Astrocyte of the spinal cord (primary cell): Measurements from ENCODE around the gene MON1A.
A peak's percentile ranks its signal among the peaks of the same experiment; 100 is the strongest.
"Not testable (repeated sequence)": the region's sequence is repeated elsewhere in the genome, so short reads cannot be mapped to it uniquely, and the experiment has no call there.

ENCODE experiments used
- DNase-seq: peaks from one replicate; pipeline ENCODE4 v3.0.0; 2011; ENCODE audit warnings: low read depth, low spot score
- H3K4me3 ChIP-seq: 2 replicates; pipeline ENCODE4 v1.5.1; 2011; ENCODE audit warnings: low read depth, mild to moderate bottlenecking, low read length, moderate library complexity
- in situ Hi-C: cut with HindIII; loops from 2 replicates; pipeline ENCODE4 v1.10.0; 2017; ENCODE audit warnings: low sequenced_read_pairs
- TF ChIP-seq, protein P1 (sequence below): IDR thresholded peaks from 2 replicates; pipeline ENCODE4 v1.5.1; 2012; ENCODE audit warnings: low read depth, mild to moderate bottlenecking, low read length, inconsistent platforms

Gene MON1A

GRCh38 chr3:49924683-49925082 is 4.9 kb downstream of the MON1A start:
- in situ Hi-C loops = no loop called here
- peak; percentile 81 for DNase-seq

DNA sequence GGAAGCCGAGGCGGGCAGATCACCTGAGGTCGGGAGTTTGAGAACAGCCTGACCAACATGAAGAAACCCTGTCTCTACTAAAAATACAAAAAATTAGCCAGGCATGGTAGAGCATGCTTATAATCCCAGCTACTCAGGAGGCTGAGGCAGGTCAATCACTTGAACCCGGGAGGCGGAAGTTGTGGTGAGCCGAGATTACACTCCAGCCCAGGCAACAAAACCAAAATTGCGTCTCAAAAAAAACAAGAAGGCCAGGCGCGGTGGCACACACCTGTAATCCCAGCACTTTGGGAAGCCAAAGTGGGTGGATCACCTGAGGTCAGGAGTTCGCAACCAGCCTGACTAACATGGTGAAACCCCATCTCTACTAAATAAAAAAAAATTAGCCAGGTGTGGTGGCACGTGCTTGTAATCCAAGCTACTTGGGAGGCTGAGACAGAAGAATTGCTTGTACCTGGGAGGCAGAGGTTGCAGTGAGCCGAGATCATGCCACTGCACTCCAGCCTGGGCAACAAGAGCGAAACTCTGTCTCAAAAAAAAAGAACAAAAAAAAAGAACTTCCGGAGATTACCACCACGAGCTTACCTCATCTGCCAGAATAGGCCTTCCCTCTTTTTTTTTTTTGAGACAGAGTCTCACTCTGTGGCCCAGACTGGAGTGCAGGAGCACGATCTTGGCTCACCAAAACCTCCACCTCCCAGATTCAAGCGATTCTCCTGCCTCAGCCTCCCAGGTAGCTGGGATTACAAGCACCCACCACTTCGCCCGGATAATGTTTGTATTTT is 11.6 kb downstream of the MON1A start:
- H3K4me3 ChIP-seq, DNase-seq, in situ Hi-C loops: not testable (repeated sequence)

More at GRCh38 chr3:49924683-49925082, 4.9 kb downstream of the MON1A start:
- TF ChIP-seq, protein P1, sequence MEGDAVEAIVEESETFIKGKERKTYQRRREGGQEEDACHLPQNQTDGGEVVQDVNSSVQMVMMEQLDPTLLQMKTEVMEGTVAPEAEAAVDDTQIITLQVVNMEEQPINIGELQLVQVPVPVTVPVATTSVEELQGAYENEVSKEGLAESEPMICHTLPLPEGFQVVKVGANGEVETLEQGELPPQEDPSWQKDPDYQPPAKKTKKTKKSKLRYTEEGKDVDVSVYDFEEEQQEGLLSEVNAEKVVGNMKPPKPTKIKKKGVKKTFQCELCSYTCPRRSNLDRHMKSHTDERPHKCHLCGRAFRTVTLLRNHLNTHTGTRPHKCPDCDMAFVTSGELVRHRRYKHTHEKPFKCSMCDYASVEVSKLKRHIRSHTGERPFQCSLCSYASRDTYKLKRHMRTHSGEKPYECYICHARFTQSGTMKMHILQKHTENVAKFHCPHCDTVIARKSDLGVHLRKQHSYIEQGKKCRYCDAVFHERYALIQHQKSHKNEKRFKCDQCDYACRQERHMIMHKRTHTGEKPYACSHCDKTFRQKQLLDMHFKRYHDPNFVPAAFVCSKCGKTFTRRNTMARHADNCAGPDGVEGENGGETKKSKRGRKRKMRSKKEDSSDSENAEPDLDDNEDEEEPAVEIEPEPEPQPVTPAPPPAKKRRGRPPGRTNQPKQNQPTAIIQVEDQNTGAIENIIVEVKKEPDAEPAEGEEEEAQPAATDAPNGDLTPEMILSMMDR = no peak
- no peak overlapping the region for H3K4me3 ChIP-seq

DNA sequence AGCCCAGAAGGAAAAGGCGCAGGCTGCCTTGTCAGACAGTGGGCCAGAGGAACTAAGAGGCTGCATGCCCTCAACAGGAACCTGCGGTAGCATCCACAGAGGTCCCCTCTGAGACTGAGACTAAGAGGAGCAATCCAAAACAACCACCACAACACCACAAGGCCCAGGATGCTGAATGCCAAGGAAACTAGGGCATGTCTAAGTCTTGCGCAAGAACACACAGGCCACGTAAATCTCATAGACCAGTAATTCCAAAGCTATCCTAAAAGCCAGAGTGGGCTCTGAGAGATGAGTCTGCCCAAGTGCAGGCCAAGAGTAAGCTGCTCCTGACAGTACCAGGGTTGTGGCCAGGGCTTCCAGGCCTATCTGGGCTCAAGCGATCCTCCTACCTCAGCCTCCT is 12.9 kb downstream of the MON1A start:
- no peak for DNase-seq
- H3K4me3 ChIP-seq = no peak overlapping the region
- in situ Hi-C loops = no loop called here
- TF ChIP-seq, protein P1 = no peak

- no peak for DNase-seq
- in situ Hi-C loops = no loop called here
- H3K4me3 ChIP-seq = no peak overlapping the region
- TF ChIP-seq, protein P1 = no peak
Measured at GRCh38 chr3:49914906-49915305, 14.7 kb downstream of the MON1A start.

DNA sequence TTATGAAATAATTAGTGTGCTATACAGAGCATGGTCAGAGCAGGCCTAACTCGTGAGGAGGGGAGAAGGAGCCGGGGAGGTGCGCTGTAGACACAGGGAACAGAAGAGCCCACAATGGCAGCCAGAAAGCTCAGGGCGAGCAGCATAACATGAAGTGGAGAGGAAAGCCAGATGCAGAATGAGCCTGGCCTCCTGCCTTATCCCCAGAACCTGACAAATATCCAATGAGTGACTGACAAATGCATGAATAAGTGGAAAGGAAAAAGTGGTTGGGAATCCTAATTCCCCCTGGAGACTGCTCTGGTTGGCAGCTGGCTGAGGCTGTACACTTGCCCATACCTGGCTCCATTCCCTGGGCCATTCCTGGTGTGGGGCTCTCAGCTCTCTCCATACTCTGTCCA is 16.7 kb downstream of the MON1A start:
- TF ChIP-seq, protein P1 = no peak
- no peak overlapping the region for H3K4me3 ChIP-seq
- DNase-seq = no peak
- in situ Hi-C loops = no loop called here

DNA sequence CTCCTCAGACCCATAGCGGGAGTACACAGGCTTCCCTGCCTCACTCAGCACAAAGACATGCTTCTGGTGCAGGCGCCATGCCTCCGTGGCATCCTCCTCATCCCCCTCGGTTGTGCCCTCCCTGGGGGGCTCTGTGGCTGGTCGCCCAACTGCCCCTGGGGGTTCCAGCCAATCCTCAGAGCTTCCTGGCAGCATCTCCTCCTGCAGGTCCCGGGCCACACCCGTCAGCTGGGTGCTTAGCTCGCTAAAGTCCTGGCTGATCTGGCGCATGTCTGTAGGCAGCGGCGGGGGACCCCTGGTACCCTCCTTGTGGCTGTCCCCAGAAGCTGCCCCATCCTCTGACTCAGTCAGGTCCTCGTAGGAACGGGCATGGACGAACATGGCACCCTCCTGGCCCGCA is 18.0 kb downstream of the MON1A start:
- TF ChIP-seq, protein P1 = no peak
- no peak for DNase-seq
- H3K4me3 ChIP-seq = no peak overlapping the region
- in situ Hi-C loops = no loop called here

- in situ Hi-C loops = no loop called here
- H3K4me3 ChIP-seq = no peak overlapping the region
- no peak for DNase-seq
- TF ChIP-seq, protein P1 = no peak
Measured at GRCh38 chr3:49911124-49911420, 18.5 kb downstream of the MON1A start.
